GM12873 (cell line): ENCODE data around the gene FOLR2.

Experiments used
- TF ChIP-seq, protein P1 (sequence below): IDR thresholded peaks from 2 replicates; pipeline ENCODE4 v1.5.1; 2012; ENCODE audit warnings: low read depth, mild to moderate bottlenecking, moderate library complexity, low read length, control low read depth; ENCODE audit not compliant: insufficient read depth; ENCODE audit errors: missing control alignments

FOLR2 gene

DNA sequence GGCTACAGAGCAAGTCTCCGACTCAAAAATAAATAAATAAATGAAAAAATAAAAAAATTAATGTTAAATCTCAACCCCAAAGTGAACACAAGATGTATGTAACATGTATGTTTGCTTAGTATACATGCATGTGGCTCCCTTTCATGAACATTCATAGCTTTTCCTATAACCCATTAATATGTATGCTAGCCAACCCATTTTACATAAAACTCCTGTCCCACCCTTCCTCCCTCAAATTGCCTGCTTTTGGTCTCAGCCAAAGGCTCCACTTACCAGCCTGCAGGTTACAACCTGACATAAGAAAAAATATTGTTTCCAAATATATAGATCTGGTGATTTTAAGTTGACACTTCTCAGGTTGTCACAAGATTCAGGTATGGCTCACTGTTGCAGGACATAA, 28.3 kb upstream of the FOLR2 start:
- TF ChIP-seq, protein P1, sequence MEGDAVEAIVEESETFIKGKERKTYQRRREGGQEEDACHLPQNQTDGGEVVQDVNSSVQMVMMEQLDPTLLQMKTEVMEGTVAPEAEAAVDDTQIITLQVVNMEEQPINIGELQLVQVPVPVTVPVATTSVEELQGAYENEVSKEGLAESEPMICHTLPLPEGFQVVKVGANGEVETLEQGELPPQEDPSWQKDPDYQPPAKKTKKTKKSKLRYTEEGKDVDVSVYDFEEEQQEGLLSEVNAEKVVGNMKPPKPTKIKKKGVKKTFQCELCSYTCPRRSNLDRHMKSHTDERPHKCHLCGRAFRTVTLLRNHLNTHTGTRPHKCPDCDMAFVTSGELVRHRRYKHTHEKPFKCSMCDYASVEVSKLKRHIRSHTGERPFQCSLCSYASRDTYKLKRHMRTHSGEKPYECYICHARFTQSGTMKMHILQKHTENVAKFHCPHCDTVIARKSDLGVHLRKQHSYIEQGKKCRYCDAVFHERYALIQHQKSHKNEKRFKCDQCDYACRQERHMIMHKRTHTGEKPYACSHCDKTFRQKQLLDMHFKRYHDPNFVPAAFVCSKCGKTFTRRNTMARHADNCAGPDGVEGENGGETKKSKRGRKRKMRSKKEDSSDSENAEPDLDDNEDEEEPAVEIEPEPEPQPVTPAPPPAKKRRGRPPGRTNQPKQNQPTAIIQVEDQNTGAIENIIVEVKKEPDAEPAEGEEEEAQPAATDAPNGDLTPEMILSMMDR, result no peak

DNA sequence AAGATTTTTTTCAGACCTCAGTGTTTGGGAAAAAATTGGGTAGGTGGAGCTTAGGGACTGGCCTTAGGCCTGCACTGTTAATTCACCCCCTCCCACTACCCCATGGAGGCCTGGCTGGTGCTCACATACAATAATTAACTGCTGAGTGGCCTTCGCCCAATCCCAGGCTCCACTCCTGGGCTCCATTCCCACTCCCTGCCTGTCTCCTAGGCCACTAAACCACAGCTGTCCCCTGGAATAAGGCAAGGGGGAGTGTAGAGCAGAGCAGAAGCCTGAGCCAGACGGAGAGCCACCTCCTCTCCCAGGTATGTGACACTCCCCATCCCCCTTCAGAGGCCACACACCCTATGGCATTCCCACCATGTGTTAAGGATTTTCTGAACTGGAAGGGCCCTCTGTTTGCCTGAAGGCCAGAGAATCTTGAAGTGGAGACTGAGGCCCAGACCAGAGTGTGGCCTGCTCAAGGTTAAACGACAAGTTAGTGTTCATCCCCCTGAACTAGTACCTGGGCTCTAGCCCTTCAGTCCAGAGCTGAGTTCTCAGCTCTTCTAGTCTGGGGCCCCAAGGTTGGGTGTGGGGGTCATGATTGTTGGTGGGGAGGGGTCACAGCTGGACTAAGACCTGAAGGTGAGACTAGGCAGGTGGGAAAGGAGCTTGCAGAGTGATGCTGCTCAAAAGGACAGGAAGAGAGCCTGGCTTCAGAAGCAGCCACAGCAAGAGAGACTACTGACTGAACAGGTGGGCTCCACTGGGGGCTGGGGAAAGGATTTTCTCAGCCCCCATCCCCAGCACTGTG, 26.9 kb upstream of the FOLR2 start:
- TF ChIP-seq, protein P1, result no peak

DNA sequence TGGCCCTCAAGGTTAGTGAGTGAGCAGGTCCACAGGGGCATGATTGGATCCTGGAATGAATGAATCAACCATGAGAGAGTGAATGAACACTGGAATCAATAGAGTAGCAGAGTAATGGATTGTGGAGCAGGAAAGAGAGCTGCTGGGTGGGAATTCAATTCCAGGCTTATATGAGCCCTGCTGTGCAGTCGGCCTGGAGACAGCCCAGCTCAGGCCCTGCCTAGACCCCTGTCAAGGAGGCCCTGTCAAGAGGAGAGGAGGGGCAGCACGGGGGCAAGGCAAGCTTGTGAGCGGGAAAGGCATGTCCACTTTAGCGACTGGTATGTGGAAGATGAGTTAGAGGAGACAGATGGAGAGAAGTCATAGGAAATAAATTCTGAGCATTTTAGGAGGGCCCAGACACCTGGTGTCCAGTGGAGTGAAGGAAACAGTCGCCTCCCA, 25.9 kb upstream of the FOLR2 start:
- TF ChIP-seq, protein P1, result no peak

DNA sequence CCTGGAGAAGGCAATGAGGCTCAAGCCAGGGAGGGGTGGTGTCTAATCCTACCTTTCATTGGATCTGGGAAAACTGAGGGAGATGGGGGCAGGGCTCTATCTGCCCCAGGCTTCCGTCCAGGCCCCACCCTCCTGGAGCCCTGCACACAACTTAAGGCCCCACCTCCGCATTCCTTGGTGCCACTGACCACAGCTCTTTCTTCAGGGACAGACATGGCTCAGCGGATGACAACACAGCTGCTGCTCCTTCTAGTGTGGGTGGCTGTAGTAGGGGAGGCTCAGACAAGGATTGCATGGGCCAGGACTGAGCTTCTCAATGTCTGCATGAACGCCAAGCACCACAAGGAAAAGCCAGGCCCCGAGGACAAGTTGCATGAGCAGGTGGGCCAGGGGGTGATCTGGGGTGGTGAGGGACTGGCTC, 24.6 kb upstream of the FOLR2 start, which contains the start of gene FOLR1:
FOLR1 (plus strand) TSS at position 180 of the 421 bp plus-strand sequence; CDS start at position 214, 34 bp downstream.
- TF ChIP-seq, protein P1, result no peak

DNA sequence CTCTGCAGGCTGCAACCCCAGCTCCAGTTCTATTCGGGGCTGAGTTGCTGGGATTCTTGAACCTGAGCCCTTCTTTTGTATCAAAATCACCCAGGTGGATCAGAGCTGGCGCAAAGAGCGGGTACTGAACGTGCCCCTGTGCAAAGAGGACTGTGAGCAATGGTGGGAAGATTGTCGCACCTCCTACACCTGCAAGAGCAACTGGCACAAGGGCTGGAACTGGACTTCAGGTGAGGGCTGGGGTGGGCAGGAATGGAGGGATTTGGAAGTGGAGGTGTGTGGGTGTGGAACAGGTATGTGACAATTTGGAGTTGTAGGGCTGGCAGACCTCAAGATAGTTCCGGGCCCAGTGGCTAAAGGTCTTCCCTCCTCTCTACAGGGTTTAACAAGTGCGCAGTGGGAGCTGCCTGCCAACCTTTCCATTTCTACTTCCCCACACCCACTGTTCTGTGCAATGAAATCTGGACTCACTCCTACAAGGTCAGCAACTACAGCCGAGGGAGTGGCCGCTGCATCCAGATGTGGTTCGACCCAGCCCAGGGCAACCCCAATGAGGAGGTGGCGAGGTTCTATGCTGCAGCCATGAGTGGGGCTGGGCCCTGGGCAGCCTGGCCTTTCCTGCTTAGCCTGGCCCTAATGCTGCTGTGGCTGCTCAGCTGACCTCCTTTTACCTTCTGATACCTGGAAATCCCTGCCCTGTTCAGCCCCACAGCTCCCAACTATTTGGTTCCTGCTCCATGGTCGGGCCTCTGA, 20.9 kb upstream of the FOLR2 start:
- TF ChIP-seq, protein P1, result no peak

DNA sequence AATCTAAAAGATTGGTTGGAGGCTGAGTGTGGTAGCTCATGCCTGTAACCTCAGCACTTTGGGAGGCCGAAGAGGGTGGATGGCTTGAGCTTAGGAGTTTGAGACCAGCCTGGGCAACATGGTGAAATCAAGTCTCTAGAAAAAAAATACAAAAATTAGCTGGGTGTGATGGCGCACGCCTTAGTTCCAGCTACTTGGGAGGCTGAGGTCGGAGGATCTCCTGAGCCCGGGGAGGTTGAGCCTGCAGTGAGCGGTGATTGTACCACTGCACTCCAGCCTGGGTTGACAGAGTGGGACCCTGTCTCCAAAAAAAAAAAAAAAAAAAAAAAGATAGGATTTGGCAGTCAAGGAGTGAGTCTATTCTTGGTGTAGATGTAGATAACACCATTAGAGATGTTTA, 14.0 kb upstream of the FOLR2 start:
- TF ChIP-seq, protein P1, result no peak

DNA sequence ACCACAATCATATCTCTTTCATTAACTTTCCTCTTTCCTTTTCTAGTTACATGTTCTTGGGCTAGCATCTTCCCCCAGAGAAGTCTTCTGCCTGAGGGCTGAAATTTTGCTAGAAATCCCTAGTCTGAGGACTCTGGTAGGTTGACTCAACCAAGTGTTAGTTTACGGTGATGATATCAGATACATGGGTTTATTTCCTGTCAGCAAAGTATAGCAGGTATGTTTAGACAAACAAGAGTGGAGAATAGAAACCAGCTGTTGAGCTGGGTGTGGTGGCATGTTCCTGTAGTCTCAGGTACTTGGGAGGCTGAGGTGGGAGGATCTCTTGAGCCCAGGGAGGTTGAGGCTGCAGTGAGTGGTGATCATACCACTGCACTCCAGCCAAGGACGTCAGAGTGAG, 13.4 kb upstream of the FOLR2 start:
- TF ChIP-seq, protein P1, result no peak
